Right lobe of liver (tissue), 4 donors: Measurements from ENCODE around the gene PGA4.
"Not testable (repeated sequence)": the region's sequence is repeated elsewhere in the genome, so short reads cannot be mapped to it uniquely, and the experiment has no call there.

Source experiments
- POLR2A ChIP-seq: fragments of 450-650 bp; IDR thresholded peaks from one replicate; pipeline ENCODE4 v1.6.1; 2017; ENCODE audit warnings: antibody characterized with exemption, mild to moderate bottlenecking
- TF ChIP-seq, protein P1 (sequence below), 4 donors: fragments of 200-600 bp in 3 of 4; fragments of 450-650 bp in 1 of 4; IDR thresholded peaks; one replicate each; pipeline versions ENCODE4 v1.5.1 to v1.8.0; 2016 to 2022; ENCODE audit warnings: antibody characterized with exemption in 4 of 4, mild to moderate bottlenecking in 2 of 4
- donor health status: DM: no; HTN: no; CAD: no.
- donor health status: DM: no; HTN: no; CAD: no.
- donor health status: DM: no; HTN: yes; CAD: no.

- TF ChIP-seq POLR2A = not testable (repeated sequence)
- TF ChIP-seq, protein P1, sequence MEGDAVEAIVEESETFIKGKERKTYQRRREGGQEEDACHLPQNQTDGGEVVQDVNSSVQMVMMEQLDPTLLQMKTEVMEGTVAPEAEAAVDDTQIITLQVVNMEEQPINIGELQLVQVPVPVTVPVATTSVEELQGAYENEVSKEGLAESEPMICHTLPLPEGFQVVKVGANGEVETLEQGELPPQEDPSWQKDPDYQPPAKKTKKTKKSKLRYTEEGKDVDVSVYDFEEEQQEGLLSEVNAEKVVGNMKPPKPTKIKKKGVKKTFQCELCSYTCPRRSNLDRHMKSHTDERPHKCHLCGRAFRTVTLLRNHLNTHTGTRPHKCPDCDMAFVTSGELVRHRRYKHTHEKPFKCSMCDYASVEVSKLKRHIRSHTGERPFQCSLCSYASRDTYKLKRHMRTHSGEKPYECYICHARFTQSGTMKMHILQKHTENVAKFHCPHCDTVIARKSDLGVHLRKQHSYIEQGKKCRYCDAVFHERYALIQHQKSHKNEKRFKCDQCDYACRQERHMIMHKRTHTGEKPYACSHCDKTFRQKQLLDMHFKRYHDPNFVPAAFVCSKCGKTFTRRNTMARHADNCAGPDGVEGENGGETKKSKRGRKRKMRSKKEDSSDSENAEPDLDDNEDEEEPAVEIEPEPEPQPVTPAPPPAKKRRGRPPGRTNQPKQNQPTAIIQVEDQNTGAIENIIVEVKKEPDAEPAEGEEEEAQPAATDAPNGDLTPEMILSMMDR (IDR thresholded peaks at IDR 0.05) = not testable (repeated sequence)
These were observed 30.2 kb downstream of the PGA4 start for GRCh38 chr11:61252332-61252731.
